PFSK-1 (cell line): ENCODE data around the gene KCNK13.

ENCODE experiments used
- POLR2AphosphoS5 ChIP-seq: IDR thresholded peaks from 2 replicates; pipeline ENCODE4 v1.6.1; 2012; ENCODE audit warnings: low read depth, mild to moderate bottlenecking, control low read depth, low read length, moderate library complexity
- TAF1 ChIP-seq: IDR thresholded peaks from 2 replicates; pipeline ENCODE4 v1.6.1; 2012; ENCODE audit warnings: low read length, control low read depth, borderline replicate concordance; ENCODE audit not compliant: insufficient read depth
- TF ChIP-seq, protein P1 (sequence below), 2 experiments: IDR thresholded peaks; 2 replicates each; pipeline versions ENCODE4 v1.6.1 to v1.8.0; 2011 to 2012; ENCODE audit warnings: low read depth in 2 of 2, low read length in 2 of 2, control low read depth in 1 of 2, inconsistent platforms in 1 of 2, mild to moderate bottlenecking in 1 of 2, moderate library complexity in 1 of 2; ENCODE audit not compliant: insufficient read depth in 1 of 2

DNA sequence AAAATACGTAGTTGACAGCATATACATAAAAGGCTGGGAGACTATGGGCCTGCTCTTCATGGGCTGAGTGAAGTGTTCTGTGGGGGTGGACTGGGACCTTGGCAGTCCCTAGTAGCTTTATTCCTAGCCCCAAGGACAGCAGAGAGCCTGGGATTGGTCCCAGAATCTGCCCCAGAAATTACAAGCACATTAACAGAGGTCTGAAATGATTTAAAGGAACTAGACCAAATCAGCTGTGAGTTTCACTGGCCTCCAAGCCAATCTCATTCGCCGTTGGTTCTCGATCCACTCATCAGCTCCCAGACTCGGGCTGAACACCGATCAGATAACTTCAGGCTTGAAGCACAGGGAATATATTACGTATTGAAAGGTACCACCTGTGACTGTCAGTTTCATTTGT is 117.6 kb downstream of the KCNK13 start:
- TF ChIP-seq TAF1 (no peak), POLR2AphosphoS5 (no peak)
- TF ChIP-seq, protein P1, sequence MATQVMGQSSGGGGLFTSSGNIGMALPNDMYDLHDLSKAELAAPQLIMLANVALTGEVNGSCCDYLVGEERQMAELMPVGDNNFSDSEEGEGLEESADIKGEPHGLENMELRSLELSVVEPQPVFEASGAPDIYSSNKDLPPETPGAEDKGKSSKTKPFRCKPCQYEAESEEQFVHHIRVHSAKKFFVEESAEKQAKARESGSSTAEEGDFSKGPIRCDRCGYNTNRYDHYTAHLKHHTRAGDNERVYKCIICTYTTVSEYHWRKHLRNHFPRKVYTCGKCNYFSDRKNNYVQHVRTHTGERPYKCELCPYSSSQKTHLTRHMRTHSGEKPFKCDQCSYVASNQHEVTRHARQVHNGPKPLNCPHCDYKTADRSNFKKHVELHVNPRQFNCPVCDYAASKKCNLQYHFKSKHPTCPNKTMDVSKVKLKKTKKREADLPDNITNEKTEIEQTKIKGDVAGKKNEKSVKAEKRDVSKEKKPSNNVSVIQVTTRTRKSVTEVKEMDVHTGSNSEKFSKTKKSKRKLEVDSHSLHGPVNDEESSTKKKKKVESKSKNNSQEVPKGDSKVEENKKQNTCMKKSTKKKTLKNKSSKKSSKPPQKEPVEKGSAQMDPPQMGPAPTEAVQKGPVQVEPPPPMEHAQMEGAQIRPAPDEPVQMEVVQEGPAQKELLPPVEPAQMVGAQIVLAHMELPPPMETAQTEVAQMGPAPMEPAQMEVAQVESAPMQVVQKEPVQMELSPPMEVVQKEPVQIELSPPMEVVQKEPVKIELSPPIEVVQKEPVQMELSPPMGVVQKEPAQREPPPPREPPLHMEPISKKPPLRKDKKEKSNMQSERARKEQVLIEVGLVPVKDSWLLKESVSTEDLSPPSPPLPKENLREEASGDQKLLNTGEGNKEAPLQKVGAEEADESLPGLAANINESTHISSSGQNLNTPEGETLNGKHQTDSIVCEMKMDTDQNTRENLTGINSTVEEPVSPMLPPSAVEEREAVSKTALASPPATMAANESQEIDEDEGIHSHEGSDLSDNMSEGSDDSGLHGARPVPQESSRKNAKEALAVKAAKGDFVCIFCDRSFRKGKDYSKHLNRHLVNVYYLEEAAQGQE (IDR thresholded peaks at IDR 0.05; ENCODE audit: insufficient read depth in 1 of 2, low read depth in 2 of 2, low read length in 2 of 2): no peak
